Measurements from ENCODE around the gene XYLT1. TPM values are rescaled to one million over a fixed set of nuclear protein-coding genes. Genes with fewer than 3 reads are reported as not detected.

Gene XYLT1
- total RNA-seq, 1 experiment from 2014 or later = 7.3 TPM

GRCh38 chr16:17470182-17470907, 415 bp downstream of the XYLT1 start:
- no peak for DNase-seq
- peaks cover 15% of the 10 kb centered on the region for H3K36me3 ChIP-seq
- no peaks in the 10 kb centered on the region for H3K9me3 ChIP-seq
- peak overlapping the region; percentile 63 for H3K4me3 ChIP-seq
- H3K27me3 ChIP-seq = no peaks in the 10 kb centered on the region; the same call in 1 of the 2 replicates

GRCh38 chr16:17469741-17470181, 999 bp downstream of the XYLT1 start:
- DNase-seq = peak; percentile 28
- H3K9me3 ChIP-seq = no peaks in the 10 kb centered on the region
- no peaks in the 10 kb centered on the region; the same call in 1 of the 2 replicates for H3K27me3 ChIP-seq
- peak overlapping the region; percentile 63 for H3K4me3 ChIP-seq
- H3K36me3 ChIP-seq = peaks cover 15% of the 10 kb centered on the region

GRCh38 chr16:17469011-17469740, 1.6 kb downstream of the XYLT1 start:
- Histone ChIP-seq H3K9me3 (no peaks in the 10 kb centered on the region), H3K27me3 (no peaks in the 10 kb centered on the region; the same call in 1 of the 2 replicates), H3K4me3 (peak overlapping the region; percentile 63), H3K36me3 (peaks cover 18% of the 10 kb centered on the region)
- no peak for DNase-seq

- Histone ChIP-seq H3K4me3 (peak overlapping the region; percentile 63), H3K27me3 (no peaks in the 10 kb centered on the region; the same call in 1 of the 2 replicates), H3K36me3 (peaks cover 21% of the 10 kb centered on the region), H3K9me3 (no peaks in the 10 kb centered on the region)
- no peak for DNase-seq
These were observed 2.1 kb downstream of the XYLT1 start for GRCh38 chr16:17468611-17469010.

GRCh38 chr16:17467923-17468540, 2.7 kb downstream of the XYLT1 start:
- H3K4me3 ChIP-seq = no peak overlapping the region

GRCh38 chr16:17466876-17467275, 3.9 kb downstream of the XYLT1 start:
- H3K27me3 ChIP-seq = no peaks in the 10 kb centered on the region; the same call in 1 of the 2 replicates

More at GRCh38 chr16:17467923-17468540, 2.7 kb downstream of the XYLT1 start:
- H3K9me3 ChIP-seq = no peaks in the 10 kb centered on the region
- peak; percentile 38 for DNase-seq
- no peaks in the 10 kb centered on the region; the same call in 1 of the 2 replicates for H3K27me3 ChIP-seq
- peaks cover 21% of the 10 kb centered on the region for H3K36me3 ChIP-seq

GRCh38 chr16:17465460-17465859, 5.3 kb downstream of the XYLT1 start:
- Histone ChIP-seq H3K4me3 (no peak overlapping the region), H3K36me3 (peaks cover 28% of the 10 kb centered on the region), H3K27me3 (no peaks in the 10 kb centered on the region; the same call in 1 of the 2 replicates)

More at GRCh38 chr16:17466876-17467275, 3.9 kb downstream of the XYLT1 start:
- H3K4me3 ChIP-seq = no peak overlapping the region
- H3K9me3 ChIP-seq = no peaks in the 10 kb centered on the region
- peaks cover 26% of the 10 kb centered on the region for H3K36me3 ChIP-seq
- no peak for DNase-seq

GRCh38 chr16:17463335-17463734, 7.4 kb downstream of the XYLT1 start:
- no peak overlapping the region for H3K4me3 ChIP-seq
- DNase-seq = no peak
- no peaks in the 10 kb centered on the region for H3K9me3 ChIP-seq
- peaks cover 27% of the 10 kb centered on the region for H3K36me3 ChIP-seq
- H3K27me3 ChIP-seq = no peaks in the 10 kb centered on the region; the same call in 1 of the 2 replicates

More at GRCh38 chr16:17465460-17465859, 5.3 kb downstream of the XYLT1 start:
- no peaks in the 10 kb centered on the region for H3K9me3 ChIP-seq
- DNase-seq = no peak

- H3K9me3 ChIP-seq = no peaks in the 10 kb centered on the region
These were observed 8.6 kb downstream of the XYLT1 start for GRCh38 chr16:17461951-17462729.

GRCh38 chr16:17460890-17461289, 9.9 kb downstream of the XYLT1 start:
- no peak for DNase-seq
- H3K36me3 ChIP-seq = peaks cover 19% of the 10 kb centered on the region

More at GRCh38 chr16:17461951-17462729, 8.6 kb downstream of the XYLT1 start:
- Histone ChIP-seq H3K4me3 (no peak overlapping the region), H3K36me3 (peaks cover 25% of the 10 kb centered on the region), H3K27me3 (no peaks in the 10 kb centered on the region; the same call in 1 of the 2 replicates)
- no peak for DNase-seq

GRCh38 chr16:17459903-17460521, 10.7 kb downstream of the XYLT1 start:
- no peaks in the 10 kb centered on the region for H3K9me3 ChIP-seq
- peaks cover 19% of the 10 kb centered on the region for H3K36me3 ChIP-seq
- no peaks in the 10 kb centered on the region for H3K27me3 ChIP-seq
- DNase-seq = no peak
- no peak overlapping the region for H3K4me3 ChIP-seq

More at GRCh38 chr16:17460890-17461289, 9.9 kb downstream of the XYLT1 start:
- Histone ChIP-seq H3K27me3 (no peaks in the 10 kb centered on the region), H3K9me3 (no peaks in the 10 kb centered on the region), H3K4me3 (no peak overlapping the region)

- no peaks in the 10 kb centered on the region for H3K27me3 ChIP-seq
- peaks cover 16% of the 10 kb centered on the region for H3K36me3 ChIP-seq
- H3K9me3 ChIP-seq = no peaks in the 10 kb centered on the region
- H3K4me3 ChIP-seq = no peak overlapping the region
- DNase-seq = no peak
These were observed 12.8 kb downstream of the XYLT1 start for GRCh38 chr16:17457997-17458396.

- H3K4me3 ChIP-seq = no peak overlapping the region
- H3K27me3 ChIP-seq = no peaks in the 10 kb centered on the region
- H3K36me3 ChIP-seq = peaks cover 17% of the 10 kb centered on the region
- no peak for DNase-seq
- H3K9me3 ChIP-seq = no peaks in the 10 kb centered on the region
These were observed 13.2 kb downstream of the XYLT1 start for GRCh38 chr16:17457513-17457912.

- Histone ChIP-seq H3K27me3 (no peaks in the 10 kb centered on the region), H3K36me3 (peaks cover 13% of the 10 kb centered on the region), H3K4me3 (no peak overlapping the region), H3K9me3 (no peaks in the 10 kb centered on the region)
- no peak for DNase-seq
These were observed 16.5 kb downstream of the XYLT1 start for GRCh38 chr16:17454162-17454730.

GRCh38 chr16:17453364-17454038, 17.3 kb downstream of the XYLT1 start:
- no peaks in the 10 kb centered on the region for H3K9me3 ChIP-seq
- H3K27me3 ChIP-seq = no peaks in the 10 kb centered on the region
- H3K36me3 ChIP-seq = peaks cover 13% of the 10 kb centered on the region
- no peak for DNase-seq
- no peak overlapping the region for H3K4me3 ChIP-seq

All from MG63 (cell line).